ENCODE data around the gene PTPRM.

Gene PTPRM

DNA sequence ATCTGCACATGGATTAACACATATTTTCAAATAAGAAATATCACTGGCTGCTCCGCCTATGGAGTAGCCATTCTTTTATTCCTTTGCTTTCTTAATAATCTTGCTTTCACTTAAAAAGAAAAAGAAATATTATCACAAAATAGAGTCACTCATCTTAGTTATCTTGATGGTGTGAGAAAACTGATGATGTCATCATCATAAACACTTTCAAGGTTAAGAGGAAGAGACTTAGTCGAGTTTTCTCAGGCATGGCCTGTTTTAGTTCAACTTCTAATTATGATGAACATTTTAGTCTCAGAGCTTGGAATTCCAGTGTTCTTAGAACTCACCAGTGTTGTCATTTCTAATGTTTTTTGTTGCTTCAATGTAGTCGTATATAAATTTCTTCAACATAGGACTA lies 506.1 kb downstream of the PTPRM start:
- Histone ChIP-seq H3K4me3 (ENCODE audit: low read length) (no peak overlapping the region), H3K9me3 (replicated peaks; ENCODE audit: insufficient read depth, low read length) (no peaks in the 10 kb centered on the region), H3K27me3 (replicated peaks; ENCODE audit: insufficient read depth, low read length) (no peaks in the 10 kb centered on the region), H3K9ac (ENCODE audit: low read length) (no peak overlapping the region), H3K27ac (ENCODE audit: low read length) (no peak overlapping the region), H3K36me3 (replicated peaks; ENCODE audit: insufficient read depth, low read length) (no peaks in the 10 kb centered on the region; the same call in 1 of the 2 replicates), H2AFZ (ENCODE audit: low read length) (no peak overlapping the region), H3F3A (ENCODE audit: insufficient read depth, low read length) (no peaks in the 10 kb centered on the region), H3K4me1 (ENCODE audit: low read length) (no peaks in the 10 kb centered on the region), H3K4me2 (ENCODE audit: low read depth, low read length) (no peak overlapping the region), H3K9me2 (replicated peaks; ENCODE audit: insufficient read depth, low read length) (no peaks in the 10 kb centered on the region), H3K79me2 (ENCODE audit: low read length) (no peaks in the 10 kb centered on the region), H4K20me1 (ENCODE audit: insufficient read depth, low read length) (no peaks in the 10 kb centered on the region)
- DNase-seq = no peak
- TF ChIP-seq EZH2phosphoT487 (IDR thresholded peaks at IDR 0.05; ENCODE audit: low read length) = no peak
- TF ChIP-seq EZH2 (optimal IDR thresholded peaks at IDR 0.05; ENCODE audit: low read depth, low read length) = no peak

DNA sequence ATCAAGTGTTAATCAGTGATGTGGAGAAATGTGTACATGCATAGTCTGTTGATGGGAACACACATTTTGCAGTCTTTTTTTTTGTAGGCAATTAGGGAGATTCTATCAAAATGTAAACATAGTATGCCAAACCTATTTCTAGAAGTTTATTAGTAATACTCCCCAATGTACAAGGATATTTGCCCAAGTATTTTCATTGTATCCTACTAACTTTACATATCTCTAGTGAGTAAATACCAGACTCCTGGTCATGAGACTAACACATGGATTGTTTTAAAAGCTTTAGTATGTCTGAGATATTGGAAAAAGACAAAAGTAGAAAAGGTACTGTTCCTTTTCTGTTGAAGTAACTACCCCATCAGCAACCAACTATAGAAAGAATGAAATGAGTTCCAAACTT lies 513.0 kb downstream of the PTPRM start:
- H3K4me1 ChIP-seq (ENCODE audit: low read length) = no peaks in the 10 kb centered on the region
- no peak overlapping the region for H2AFZ ChIP-seq (ENCODE audit: low read length)
- H3K36me3 ChIP-seq (replicated peaks; ENCODE audit: insufficient read depth, low read length) = no peaks in the 10 kb centered on the region
- DNase-seq = no peak
- no peak overlapping the region for H3K4me2 ChIP-seq (ENCODE audit: low read depth, low read length)
- TF ChIP-seq EZH2 (optimal IDR thresholded peaks at IDR 0.05; ENCODE audit: low read depth, low read length) = no peak
- no peak for TF ChIP-seq EZH2phosphoT487 (IDR thresholded peaks at IDR 0.05; ENCODE audit: low read length)
- TF ChIP-seq, protein P1, sequence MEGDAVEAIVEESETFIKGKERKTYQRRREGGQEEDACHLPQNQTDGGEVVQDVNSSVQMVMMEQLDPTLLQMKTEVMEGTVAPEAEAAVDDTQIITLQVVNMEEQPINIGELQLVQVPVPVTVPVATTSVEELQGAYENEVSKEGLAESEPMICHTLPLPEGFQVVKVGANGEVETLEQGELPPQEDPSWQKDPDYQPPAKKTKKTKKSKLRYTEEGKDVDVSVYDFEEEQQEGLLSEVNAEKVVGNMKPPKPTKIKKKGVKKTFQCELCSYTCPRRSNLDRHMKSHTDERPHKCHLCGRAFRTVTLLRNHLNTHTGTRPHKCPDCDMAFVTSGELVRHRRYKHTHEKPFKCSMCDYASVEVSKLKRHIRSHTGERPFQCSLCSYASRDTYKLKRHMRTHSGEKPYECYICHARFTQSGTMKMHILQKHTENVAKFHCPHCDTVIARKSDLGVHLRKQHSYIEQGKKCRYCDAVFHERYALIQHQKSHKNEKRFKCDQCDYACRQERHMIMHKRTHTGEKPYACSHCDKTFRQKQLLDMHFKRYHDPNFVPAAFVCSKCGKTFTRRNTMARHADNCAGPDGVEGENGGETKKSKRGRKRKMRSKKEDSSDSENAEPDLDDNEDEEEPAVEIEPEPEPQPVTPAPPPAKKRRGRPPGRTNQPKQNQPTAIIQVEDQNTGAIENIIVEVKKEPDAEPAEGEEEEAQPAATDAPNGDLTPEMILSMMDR (IDR thresholded peaks at IDR 0.05; ENCODE audit: low read length) = no peak
- H3K9me3 ChIP-seq (replicated peaks; ENCODE audit: insufficient read depth, low read length) = no peaks in the 10 kb centered on the region
- H3K9ac ChIP-seq (ENCODE audit: low read length) = no peak overlapping the region
- H3F3A ChIP-seq (ENCODE audit: insufficient read depth, low read length) = no peaks in the 10 kb centered on the region
- H3K27ac ChIP-seq (ENCODE audit: low read length) = no peak overlapping the region
- no peaks in the 10 kb centered on the region for H3K9me2 ChIP-seq (replicated peaks; ENCODE audit: insufficient read depth, low read length)
- no peaks in the 10 kb centered on the region for H3K79me2 ChIP-seq (ENCODE audit: low read length)
- no peak overlapping the region for H3K4me3 ChIP-seq (ENCODE audit: low read length)
- H4K20me1 ChIP-seq (ENCODE audit: insufficient read depth, low read length) = no peaks in the 10 kb centered on the region
- no peaks in the 10 kb centered on the region for H3K27me3 ChIP-seq (replicated peaks; ENCODE audit: insufficient read depth, low read length)

DNA sequence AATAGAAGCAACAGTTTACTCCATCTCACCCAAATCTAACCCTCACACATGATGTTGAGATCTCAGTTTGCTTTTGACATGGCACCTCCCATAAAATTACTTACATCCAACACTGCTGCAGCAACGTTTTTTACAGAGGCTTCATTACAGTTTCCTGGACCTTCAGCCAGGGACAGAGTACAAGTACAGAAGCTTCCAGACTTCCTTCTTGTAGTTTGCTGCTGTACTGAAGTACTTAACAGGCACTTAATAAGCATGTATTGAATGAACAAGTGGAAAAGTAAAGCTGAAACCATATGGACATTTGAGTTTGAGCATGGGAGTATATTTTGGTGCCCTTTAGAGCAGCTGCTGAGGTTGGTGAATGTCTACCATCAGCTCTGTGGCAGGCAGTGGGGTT lies 514.2 kb downstream of the PTPRM start:
- H3K9ac ChIP-seq (ENCODE audit: low read length) = no peak overlapping the region
- H3K4me1 ChIP-seq (ENCODE audit: low read length) = no peaks in the 10 kb centered on the region
- H3K4me2 ChIP-seq (ENCODE audit: low read depth, low read length) = no peak overlapping the region
- no peaks in the 10 kb centered on the region for H3K36me3 ChIP-seq (replicated peaks; ENCODE audit: insufficient read depth, low read length)
- H3K79me2 ChIP-seq (ENCODE audit: low read length) = no peaks in the 10 kb centered on the region
- no peaks in the 10 kb centered on the region for H3K9me2 ChIP-seq (replicated peaks; ENCODE audit: insufficient read depth, low read length)
- H3K4me3 ChIP-seq (ENCODE audit: low read length) = no peak overlapping the region
- DNase-seq = no peak
- no peak overlapping the region for H3K27ac ChIP-seq (ENCODE audit: low read length)
- no peaks in the 10 kb centered on the region for H3K9me3 ChIP-seq (replicated peaks; ENCODE audit: insufficient read depth, low read length)
- H2AFZ ChIP-seq (ENCODE audit: low read length) = no peak overlapping the region
- no peaks in the 10 kb centered on the region for H3K27me3 ChIP-seq (replicated peaks; ENCODE audit: insufficient read depth, low read length)
- no peaks in the 10 kb centered on the region for H4K20me1 ChIP-seq (ENCODE audit: insufficient read depth, low read length)
- H3F3A ChIP-seq (ENCODE audit: insufficient read depth, low read length) = no peaks in the 10 kb centered on the region
- no peak for TF ChIP-seq EZH2 (optimal IDR thresholded peaks at IDR 0.05; ENCODE audit: low read depth, low read length)
- TF ChIP-seq EZH2phosphoT487 (IDR thresholded peaks at IDR 0.05; ENCODE audit: low read length) = no peak
- TF ChIP-seq, protein P1 (IDR thresholded peaks at IDR 0.05; ENCODE audit: low read length) = no peak

DNA sequence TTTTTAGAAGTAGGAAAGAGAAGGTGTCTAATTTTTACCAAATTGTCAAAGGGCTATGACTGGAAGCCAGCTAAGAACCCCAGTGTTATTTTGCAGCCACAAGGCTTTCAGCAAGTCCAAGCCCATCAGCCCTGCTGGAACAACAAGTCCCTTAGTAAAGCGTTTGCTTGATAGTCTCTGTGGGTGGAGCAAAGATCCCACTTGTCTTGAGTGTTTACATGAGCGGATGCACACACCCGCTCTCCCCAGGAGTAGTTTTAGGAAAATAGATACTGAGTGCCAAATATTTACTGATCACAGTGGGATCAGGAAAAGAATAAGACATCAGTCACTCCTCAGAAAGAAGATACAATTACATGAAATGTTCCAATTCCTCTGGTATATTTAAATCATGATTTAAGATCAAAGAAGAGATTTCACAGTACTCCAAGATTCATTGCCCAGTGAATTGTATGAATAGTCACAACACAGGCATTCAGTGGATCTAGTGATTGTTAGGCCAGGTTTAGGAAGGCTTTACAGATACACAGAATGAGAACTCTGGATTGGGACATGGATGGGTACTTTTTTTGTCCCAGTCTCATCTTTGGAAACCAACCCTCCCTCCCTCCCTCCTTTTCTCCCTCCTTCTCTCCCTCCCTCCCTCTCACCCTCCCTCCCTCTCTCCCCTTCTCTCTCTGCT lies 514.9 kb downstream of the PTPRM start:
- H3F3A ChIP-seq (ENCODE audit: insufficient read depth, low read length) = no peaks in the 10 kb centered on the region
- no peak for DNase-seq
- no peak overlapping the region for H3K4me3 ChIP-seq (ENCODE audit: low read length)
- H3K27me3 ChIP-seq (replicated peaks; ENCODE audit: insufficient read depth, low read length) = no peaks in the 10 kb centered on the region
- no peaks in the 10 kb centered on the region for H3K9me3 ChIP-seq (replicated peaks; ENCODE audit: insufficient read depth, low read length)
- H3K27ac ChIP-seq (ENCODE audit: low read length) = no peak overlapping the region
- TF ChIP-seq, protein P1 (IDR thresholded peaks at IDR 0.05; ENCODE audit: low read length) = no peak
- TF ChIP-seq EZH2 (optimal IDR thresholded peaks at IDR 0.05; ENCODE audit: low read depth, low read length) = no peak
- no peak for TF ChIP-seq EZH2phosphoT487 (IDR thresholded peaks at IDR 0.05; ENCODE audit: low read length)
- H2AFZ ChIP-seq (ENCODE audit: low read length) = no peak overlapping the region
- H3K36me3 ChIP-seq (replicated peaks; ENCODE audit: insufficient read depth, low read length) = no peaks in the 10 kb centered on the region
- H4K20me1 ChIP-seq (ENCODE audit: insufficient read depth, low read length) = no peaks in the 10 kb centered on the region
- no peak overlapping the region for H3K9ac ChIP-seq (ENCODE audit: low read length)
- no peaks in the 10 kb centered on the region for H3K9me2 ChIP-seq (replicated peaks; ENCODE audit: insufficient read depth, low read length)
- H3K4me1 ChIP-seq (ENCODE audit: low read length) = no peaks in the 10 kb centered on the region
- H3K4me2 ChIP-seq (ENCODE audit: low read depth, low read length) = no peak overlapping the region
- no peaks in the 10 kb centered on the region for H3K79me2 ChIP-seq (ENCODE audit: low read length)
